B cell (primary cell): ENCODE data around the gene MMP23B.
"Not testable (repeated sequence)": the region's sequence is repeated elsewhere in the genome, so short reads cannot be mapped to it uniquely, and the experiment has no call there.

Experiments
- EZH2 ChIP-seq: IDR thresholded peaks from 2 replicates; pipeline ENCODE4 v1.6.1; 2012; ENCODE audit warnings: borderline replicate concordance, low read depth, mild to moderate bottlenecking, moderate library complexity, low read length; ENCODE audit not compliant: insufficient read depth, poor library complexity, severe bottlenecking
- TF ChIP-seq, protein P1 (sequence below): fragments of 200-600 bp; IDR thresholded peaks from one replicate; pipeline ENCODE4 v1.8.0; 2022; ENCODE audit warnings: antibody characterized with exemption, mild to moderate bottlenecking

DNA sequence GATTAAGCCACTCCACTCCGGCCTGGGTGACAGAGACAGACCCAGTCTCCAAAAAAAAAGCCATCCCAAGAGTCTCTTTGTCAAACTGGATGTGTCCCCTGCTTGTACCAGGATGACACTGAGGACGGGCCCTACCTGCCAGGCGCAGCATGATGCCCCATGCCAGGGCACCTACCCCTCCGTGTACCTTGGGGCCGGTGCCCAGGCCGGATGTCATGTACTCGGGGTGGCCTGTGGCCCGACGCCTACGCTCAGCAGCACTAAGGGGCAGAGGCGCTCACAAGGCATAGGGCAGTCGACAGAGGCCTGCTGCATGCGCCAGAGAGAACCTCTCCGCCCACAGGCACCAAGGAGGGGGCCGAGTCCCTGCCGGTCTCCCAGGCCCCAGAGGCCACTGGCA, 7.4 kb downstream of the MMP23B start:
- TF ChIP-seq EZH2 = not testable (repeated sequence)
- TF ChIP-seq, protein P1, sequence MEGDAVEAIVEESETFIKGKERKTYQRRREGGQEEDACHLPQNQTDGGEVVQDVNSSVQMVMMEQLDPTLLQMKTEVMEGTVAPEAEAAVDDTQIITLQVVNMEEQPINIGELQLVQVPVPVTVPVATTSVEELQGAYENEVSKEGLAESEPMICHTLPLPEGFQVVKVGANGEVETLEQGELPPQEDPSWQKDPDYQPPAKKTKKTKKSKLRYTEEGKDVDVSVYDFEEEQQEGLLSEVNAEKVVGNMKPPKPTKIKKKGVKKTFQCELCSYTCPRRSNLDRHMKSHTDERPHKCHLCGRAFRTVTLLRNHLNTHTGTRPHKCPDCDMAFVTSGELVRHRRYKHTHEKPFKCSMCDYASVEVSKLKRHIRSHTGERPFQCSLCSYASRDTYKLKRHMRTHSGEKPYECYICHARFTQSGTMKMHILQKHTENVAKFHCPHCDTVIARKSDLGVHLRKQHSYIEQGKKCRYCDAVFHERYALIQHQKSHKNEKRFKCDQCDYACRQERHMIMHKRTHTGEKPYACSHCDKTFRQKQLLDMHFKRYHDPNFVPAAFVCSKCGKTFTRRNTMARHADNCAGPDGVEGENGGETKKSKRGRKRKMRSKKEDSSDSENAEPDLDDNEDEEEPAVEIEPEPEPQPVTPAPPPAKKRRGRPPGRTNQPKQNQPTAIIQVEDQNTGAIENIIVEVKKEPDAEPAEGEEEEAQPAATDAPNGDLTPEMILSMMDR = not testable (repeated sequence)
